ENCODE results near the gene SEMA4B. TPM values are rescaled to one million over a fixed set of nuclear protein-coding genes. Genes with fewer than 3 reads are reported as not detected.

SEMA4B gene
- total and polyA plus RNA-seq, 9 of the 15 experiments (the other 6 are each of a cell fraction or from before 2014, with no cell fraction given) = 1.3 to 33.6 (median 11.0) TPM

DNA sequence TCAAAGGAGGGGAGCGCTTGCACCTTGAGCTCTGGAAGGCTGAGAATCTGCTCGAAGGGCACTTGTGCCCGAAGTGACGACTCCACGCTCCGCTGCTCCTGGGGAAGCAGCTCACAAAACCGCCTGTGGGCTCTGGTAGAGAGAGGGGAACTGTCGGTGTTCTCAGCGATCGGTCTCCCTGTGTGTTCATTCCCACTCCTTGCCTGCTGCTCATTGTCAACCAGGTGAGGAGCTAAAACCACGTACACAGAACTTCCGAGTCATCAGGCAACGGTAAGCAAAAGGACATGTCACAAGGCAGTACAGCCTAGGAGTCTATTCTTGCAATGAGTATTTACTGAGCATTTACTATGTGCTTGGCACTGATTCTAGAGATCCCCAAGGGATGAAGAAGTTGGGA, 31.1 kb downstream of the SEMA4B start (continued):
- TF ChIP-seq, protein P1, sequence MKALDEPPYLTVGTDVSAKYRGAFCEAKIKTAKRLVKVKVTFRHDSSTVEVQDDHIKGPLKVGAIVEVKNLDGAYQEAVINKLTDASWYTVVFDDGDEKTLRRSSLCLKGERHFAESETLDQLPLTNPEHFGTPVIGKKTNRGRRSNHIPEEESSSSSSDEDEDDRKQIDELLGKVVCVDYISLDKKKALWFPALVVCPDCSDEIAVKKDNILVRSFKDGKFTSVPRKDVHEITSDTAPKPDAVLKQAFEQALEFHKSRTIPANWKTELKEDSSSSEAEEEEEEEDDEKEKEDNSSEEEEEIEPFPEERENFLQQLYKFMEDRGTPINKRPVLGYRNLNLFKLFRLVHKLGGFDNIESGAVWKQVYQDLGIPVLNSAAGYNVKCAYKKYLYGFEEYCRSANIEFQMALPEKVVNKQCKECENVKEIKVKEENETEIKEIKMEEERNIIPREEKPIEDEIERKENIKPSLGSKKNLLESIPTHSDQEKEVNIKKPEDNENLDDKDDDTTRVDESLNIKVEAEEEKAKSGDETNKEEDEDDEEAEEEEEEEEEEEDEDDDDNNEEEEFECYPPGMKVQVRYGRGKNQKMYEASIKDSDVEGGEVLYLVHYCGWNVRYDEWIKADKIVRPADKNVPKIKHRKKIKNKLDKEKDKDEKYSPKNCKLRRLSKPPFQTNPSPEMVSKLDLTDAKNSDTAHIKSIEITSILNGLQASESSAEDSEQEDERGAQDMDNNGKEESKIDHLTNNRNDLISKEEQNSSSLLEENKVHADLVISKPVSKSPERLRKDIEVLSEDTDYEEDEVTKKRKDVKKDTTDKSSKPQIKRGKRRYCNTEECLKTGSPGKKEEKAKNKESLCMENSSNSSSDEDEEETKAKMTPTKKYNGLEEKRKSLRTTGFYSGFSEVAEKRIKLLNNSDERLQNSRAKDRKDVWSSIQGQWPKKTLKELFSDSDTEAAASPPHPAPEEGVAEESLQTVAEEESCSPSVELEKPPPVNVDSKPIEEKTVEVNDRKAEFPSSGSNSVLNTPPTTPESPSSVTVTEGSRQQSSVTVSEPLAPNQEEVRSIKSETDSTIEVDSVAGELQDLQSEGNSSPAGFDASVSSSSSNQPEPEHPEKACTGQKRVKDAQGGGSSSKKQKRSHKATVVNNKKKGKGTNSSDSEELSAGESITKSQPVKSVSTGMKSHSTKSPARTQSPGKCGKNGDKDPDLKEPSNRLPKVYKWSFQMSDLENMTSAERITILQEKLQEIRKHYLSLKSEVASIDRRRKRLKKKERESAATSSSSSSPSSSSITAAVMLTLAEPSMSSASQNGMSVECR (CRISPR knock-in tag; IDR thresholded peaks at IDR 0.05) = 0 out of 2 replicates have a peak, but pooled peaks have one; percentile 30
- TF ChIP-seq MECOM (CRISPR knock-in tag; IDR thresholded peaks at IDR 0.05) (no peak), ZNF224 (CRISPR knock-in tag; IDR thresholded peaks at IDR 0.05) (no peak), SLC30A9 (CRISPR knock-in tag; IDR thresholded peaks at IDR 0.05) (no peak), ILK (tag; IDR thresholded peaks at IDR 0.05; ENCODE audit: borderline replicate concordance, low read depth) (no peak), MAFF (IDR thresholded peaks at IDR 0.05; ENCODE audit: low read length) (no peak), ZNF324 (CRISPR knock-in tag; IDR thresholded peaks at IDR 0.05) (no peak), NFRKB (IDR thresholded peaks at IDR 0.05; ENCODE audit: low read depth) (no peak), STAT5A (IDR thresholded peaks at IDR 0.05; ENCODE audit: borderline replicate concordance, low read length) (no peak), BRCA1 (IDR thresholded peaks at IDR 0.05) (no peak), BRCA1 (CRISPR knock-in tag; IDR thresholded peaks at IDR 0.05) (no peak), ADNP (tag; IDR thresholded peaks at IDR 0.05) (no peak), HSF4 (CRISPR knock-in tag; IDR thresholded peaks at IDR 0.05; ENCODE audit: borderline replicate concordance) (no peak), NFIC (IDR thresholded peaks at IDR 0.05) (peak; percentile 7; the same call in 1 of the 2 replicates), PHF20 (IDR thresholded peaks at IDR 0.05; ENCODE audit: partially characterized antibody) (no peak), ZNF384 (IDR thresholded peaks at IDR 0.05; ENCODE audit: low read depth, low read length) (no peak), FIP1L1 (IDR thresholded peaks at IDR 0.05; ENCODE audit: low read depth, low read length, poor library complexity, severe bottlenecking) (no peak), TAF15 (IDR thresholded peaks at IDR 0.05; ENCODE audit: low read depth, low read length) (no peak)
- TF ChIP-seq, protein P2, sequence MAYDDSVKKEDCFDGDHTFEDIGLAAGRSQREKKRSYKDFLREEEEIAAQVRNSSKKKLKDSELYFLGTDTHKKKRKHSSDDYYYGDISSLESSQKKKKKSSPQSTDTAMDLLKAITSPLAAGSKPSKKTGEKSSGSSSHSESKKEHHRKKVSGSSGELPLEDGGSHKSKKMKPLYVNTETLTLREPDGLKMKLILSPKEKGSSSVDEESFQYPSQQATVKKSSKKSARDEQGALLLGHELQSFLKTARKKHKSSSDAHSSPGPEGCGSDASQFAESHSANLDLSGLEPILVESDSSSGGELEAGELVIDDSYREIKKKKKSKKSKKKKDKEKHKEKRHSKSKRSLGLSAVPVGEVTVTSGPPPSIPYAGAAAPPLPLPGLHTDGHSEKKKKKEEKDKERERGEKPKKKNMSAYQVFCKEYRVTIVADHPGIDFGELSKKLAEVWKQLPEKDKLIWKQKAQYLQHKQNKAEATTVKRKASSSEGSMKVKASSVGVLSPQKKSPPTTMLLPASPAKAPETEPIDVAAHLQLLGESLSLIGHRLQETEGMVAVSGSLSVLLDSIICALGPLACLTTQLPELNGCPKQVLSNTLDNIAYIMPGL (CRISPR knock-in tag; IDR thresholded peaks at IDR 0.05) = no peak
- TF ChIP-seq, protein P3, sequence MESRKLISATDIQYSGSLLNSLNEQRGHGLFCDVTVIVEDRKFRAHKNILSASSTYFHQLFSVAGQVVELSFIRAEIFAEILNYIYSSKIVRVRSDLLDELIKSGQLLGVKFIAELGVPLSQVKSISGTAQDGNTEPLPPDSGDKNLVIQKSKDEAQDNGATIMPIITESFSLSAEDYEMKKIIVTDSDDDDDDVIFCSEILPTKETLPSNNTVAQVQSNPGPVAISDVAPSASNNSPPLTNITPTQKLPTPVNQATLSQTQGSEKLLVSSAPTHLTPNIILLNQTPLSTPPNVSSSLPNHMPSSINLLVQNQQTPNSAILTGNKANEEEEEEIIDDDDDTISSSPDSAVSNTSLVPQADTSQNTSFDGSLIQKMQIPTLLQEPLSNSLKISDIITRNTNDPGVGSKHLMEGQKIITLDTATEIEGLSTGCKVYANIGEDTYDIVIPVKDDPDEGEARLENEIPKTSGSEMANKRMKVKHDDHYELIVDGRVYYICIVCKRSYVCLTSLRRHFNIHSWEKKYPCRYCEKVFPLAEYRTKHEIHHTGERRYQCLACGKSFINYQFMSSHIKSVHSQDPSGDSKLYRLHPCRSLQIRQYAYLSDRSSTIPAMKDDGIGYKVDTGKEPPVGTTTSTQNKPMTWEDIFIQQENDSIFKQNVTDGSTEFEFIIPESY (CRISPR knock-in tag; IDR thresholded peaks at IDR 0.05) = peak; percentile 48; the same call in 1 of the 2 replicates
- TF ChIP-seq, protein P4, sequence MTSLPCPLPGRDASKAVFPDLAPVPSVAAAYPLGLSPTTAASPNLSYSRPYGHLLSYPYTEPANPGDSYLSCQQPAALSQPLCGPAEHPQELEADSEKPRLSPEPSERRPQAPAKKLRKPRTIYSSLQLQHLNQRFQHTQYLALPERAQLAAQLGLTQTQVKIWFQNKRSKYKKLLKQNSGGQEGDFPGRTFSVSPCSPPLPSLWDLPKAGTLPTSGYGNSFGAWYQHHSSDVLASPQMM (CRISPR knock-in tag; IDR thresholded peaks at IDR 0.05) = no peak
